Fibroblast of the aortic adventitia (primary cell): ENCODE measurements around the gene TCF12. TPM values are rescaled to one million over a fixed set of nuclear protein-coding genes. Genes with fewer than 3 reads are reported as not detected.

Source experiments
- DNase-seq: peaks from one replicate; pipeline ENCODE4 v3.0.0-alpha.2; 2010; ENCODE audit warnings: low read depth
- H3K4me3 ChIP-seq: 2 replicates; pipeline ENCODE4 v1.5.1; 2011; ENCODE audit warnings: low read depth, mild to moderate bottlenecking, control low read depth, low read length, moderate library complexity
- CTCF ChIP-seq: IDR thresholded peaks from 2 replicates; pipeline ENCODE4 v1.5.1; 2011; ENCODE audit warnings: mild to moderate bottlenecking, low read length, control low read depth, inconsistent platforms; ENCODE audit not compliant: insufficient read depth
- total RNA-seq: library from RNA; depleted of rRNA; stranded (reverse); fragments of >200 nt; gene quantifications from 2 replicates; pipeline ENCODE4 v1.2.3, GENCODE V29; 2012; ENCODE audit warnings: low replicate concordance

Gene TCF12
- total RNA-seq, 1 donor, result 89.2 TPM

- no peak overlapping the region for H3K4me3 ChIP-seq
- no peak for DNase-seq
- TF ChIP-seq CTCF, result no peak
Measured at GRCh38 chr15:56883088-56883487, 35.4 kb upstream of the TCF12 start.

GRCh38 chr15:56886363-56886931, 32.0 kb upstream of the TCF12 start:
- no peak for TF ChIP-seq CTCF
- no peak for DNase-seq
- peak overlapping the region; percentile 67 for H3K4me3 ChIP-seq

DNA sequence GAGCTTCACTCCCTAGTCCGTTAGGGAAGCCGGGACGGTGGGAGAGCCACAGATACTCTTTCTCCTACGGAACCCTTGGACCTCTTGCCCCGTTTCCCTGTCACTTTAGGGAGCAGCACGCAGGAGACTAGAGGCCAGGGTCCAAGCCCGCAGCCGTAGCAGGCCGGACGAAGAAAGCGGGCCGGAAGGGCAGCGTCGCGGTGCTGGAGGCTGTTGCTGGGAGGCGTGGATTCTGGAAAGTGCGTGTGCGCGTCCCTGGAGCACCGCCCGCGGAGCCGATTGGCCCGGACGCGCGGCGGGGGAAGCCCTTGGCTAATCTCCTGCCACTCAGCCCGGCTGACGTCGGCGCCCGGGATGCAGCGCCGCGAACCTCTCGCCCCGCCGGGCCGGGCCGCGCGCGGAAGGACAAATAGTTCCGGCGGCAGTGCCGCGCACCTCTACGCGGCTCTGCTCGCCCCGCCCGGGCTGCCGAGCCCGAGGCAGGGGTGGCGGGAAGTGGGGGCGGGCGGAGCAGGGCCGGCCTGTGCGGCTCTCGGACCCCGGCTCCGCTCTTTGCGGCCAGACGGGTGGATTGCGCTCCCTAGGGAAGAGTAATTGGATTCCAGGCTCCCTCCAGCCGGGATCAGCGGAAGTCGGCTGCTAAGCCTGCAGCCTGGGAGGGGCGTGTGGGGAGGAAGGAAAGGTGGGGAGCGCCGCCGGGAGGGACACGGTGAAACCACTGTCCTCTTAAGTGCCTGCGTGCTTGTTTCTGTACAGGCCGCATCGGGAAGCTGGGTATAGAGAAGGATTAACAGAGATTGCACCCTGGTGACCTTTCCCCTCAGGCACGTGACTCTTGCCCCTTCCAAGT, 31.3 kb upstream of the TCF12 start:
- DNase-seq, result peak; percentile 95
- TF ChIP-seq CTCF, result no peak
- peak overlapping the region; percentile 67 for H3K4me3 ChIP-seq

DNA sequence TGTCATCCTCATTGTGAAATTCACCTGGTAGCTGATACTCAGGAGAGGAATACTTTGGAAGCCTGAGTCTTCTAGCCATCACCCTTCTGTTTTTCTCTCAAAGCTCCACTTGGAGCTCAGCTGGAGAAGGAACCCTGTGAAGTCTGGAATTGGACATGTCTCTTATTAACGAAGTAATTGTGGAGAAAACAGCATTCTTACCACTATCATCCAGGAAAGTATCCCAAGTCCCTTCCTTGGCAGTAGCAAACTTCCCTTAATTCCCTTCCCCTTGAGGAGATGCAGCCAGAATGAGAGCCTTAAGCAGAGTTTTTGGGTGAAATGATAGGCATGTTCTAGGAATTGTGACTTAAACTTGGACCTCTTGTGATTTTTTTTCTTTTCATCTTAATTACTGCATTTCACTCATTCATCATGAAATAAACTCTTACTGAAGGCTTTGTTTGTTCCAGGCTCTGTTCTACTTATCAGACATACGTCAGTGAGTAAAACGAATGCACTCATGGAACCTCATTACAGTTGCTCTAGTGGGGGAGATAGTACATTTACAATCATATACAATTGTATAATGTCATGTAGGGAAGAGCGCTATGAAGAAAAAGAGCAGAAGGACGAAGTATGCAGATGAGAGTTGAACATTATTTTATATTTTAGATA, 30.5 kb upstream of the TCF12 start:
- peak overlapping the region; percentile 67 for H3K4me3 ChIP-seq
- DNase-seq, result no peak
- TF ChIP-seq CTCF, result no peak

DNA sequence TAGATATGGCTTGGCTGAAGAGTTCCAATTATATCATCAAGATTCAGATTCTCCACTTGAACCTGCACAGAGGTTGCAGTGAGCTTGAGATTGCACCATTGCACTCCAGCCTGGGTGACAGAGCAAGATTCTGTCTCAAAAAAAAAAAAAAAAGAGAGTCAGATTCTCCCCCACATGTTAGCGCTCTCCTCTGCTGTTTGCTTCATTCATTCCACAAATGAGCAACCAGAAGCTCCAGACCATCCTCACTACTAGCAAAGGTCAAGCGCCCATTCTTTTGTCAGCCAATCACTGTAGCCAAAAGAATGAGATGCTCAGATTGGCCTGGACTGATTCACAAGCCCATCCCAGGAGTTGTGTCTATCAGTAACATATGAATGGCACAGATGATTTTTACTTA, 28.4 kb upstream of the TCF12 start:
- TF ChIP-seq CTCF, result no peak
- no peak overlapping the region for H3K4me3 ChIP-seq
- no peak for DNase-seq

GRCh38 chr15:56891852-56892440, 26.5 kb upstream of the TCF12 start:
- peak; percentile 54 for DNase-seq
- H3K4me3 ChIP-seq, result no peak overlapping the region
- no peak for TF ChIP-seq CTCF
